ENCODE data around the gene SLMAP.

DNA sequence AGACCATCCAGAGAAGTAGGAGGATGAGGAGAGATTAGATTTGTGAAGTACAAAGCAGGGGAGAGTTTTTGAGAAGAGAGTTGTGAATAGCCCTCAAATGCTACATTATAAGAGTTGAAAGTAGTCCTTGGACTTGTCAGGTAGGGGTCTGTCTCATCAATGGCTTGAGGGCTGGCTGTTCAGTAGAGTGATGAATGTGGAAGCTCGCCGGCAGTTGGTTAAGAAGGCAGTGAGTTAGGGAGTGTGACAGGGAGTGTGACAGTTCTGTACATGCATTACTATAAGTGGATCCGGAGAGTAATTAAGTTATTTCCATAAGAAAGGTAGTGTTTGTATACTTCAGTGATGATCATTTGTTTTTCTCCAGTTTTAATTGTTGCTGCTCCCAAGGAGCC, 32.5 kb downstream of the SLMAP start:
- TF ChIP-seq, protein P1, sequence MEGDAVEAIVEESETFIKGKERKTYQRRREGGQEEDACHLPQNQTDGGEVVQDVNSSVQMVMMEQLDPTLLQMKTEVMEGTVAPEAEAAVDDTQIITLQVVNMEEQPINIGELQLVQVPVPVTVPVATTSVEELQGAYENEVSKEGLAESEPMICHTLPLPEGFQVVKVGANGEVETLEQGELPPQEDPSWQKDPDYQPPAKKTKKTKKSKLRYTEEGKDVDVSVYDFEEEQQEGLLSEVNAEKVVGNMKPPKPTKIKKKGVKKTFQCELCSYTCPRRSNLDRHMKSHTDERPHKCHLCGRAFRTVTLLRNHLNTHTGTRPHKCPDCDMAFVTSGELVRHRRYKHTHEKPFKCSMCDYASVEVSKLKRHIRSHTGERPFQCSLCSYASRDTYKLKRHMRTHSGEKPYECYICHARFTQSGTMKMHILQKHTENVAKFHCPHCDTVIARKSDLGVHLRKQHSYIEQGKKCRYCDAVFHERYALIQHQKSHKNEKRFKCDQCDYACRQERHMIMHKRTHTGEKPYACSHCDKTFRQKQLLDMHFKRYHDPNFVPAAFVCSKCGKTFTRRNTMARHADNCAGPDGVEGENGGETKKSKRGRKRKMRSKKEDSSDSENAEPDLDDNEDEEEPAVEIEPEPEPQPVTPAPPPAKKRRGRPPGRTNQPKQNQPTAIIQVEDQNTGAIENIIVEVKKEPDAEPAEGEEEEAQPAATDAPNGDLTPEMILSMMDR (IDR thresholded peaks at IDR 0.05), result no peak
- no peak for TF ChIP-seq POLR2A (IDR thresholded peaks at IDR 0.05)

Data from sigmoid colon (tissue), 3 donors.